PC-9 (cell line): ENCODE results near the gene FBXO36. TPM values are rescaled to one million over a fixed set of nuclear protein-coding genes. Genes with fewer than 3 reads are reported as not detected.
A peak's percentile ranks its signal among the peaks of the same experiment; 100 is the strongest.

ENCODE experiments used
- BruUV-seq: library from RNA; stranded (reverse); fragments of 400-500 nt; replicated peaks from 2 replicates; lab custom pipeline; 2021; lab: Mats Ljungman, UMichigan
- CTCF ChIA-PET: fragments of 300-600 bp; sonication (Branson Sonifier 250); formaldehyde crosslinking; loops from one replicate; lab custom pipeline; 2022; ENCODE audit warnings: antibody characterized with exemption; lab: Charles Lee
- POLR2A ChIA-PET: fragments of 300-600 bp; sonication (Branson Sonifier 250); formaldehyde crosslinking; loops from one replicate; lab custom pipeline; 2022; ENCODE audit warnings: antibody characterized with exemption; ENCODE audit not compliant: unreplicated experiment; lab: Charles Lee
- DNase-seq, 2 experiments: peaks; one replicate each; pipeline versions ENCODE4 v3.0.0 to v3.0.0-alpha.2; 2015 to 2022; ENCODE audit warnings: mixed read lengths in 1 of 2
- H2AFZ ChIP-seq: fragments of 200-600 bp; sonication (generic); 2 replicates; pipeline ENCODE4 v1.8.1; 2017; ENCODE audit warnings: antibody characterized with exemption
- H3F3A ChIP-seq: fragments of 200-600 bp; sonication (generic); 2 replicates; pipeline ENCODE4 v1.8.1; 2017; ENCODE audit warnings: antibody characterized with exemption, mild to moderate bottlenecking, low read depth; ENCODE audit not compliant: insufficient read depth
- H3K27ac ChIP-seq: fragments of 200-600 bp; sonication (generic); 2 replicates; pipeline ENCODE4 v1.6.1; 2016; ENCODE audit warnings: mixed run types
- H3K27me3 ChIP-seq: fragments of 200-600 bp; sonication (generic); 2 replicates; pipeline ENCODE4 v1.6.1; 2016; ENCODE audit warnings: low read depth, mixed run types; ENCODE audit not compliant: insufficient read depth
- H3K36me3 ChIP-seq: fragments of 200-600 bp; sonication (generic); 2 replicates; pipeline ENCODE4 v1.6.1; 2016; ENCODE audit warnings: low read depth, mixed run types
- H3K4me1 ChIP-seq: fragments of 200-600 bp; sonication (generic); replicated peaks from 2 replicates; pipeline ENCODE4 v1.6.1; 2016; ENCODE audit warnings: mixed run types; ENCODE audit not compliant: insufficient read depth
- H3K4me2 ChIP-seq: fragments of 200-600 bp; sonication (generic); 2 replicates; pipeline ENCODE4 v1.6.1; 2017; ENCODE audit warnings: mixed run types
- H3K4me3 ChIP-seq: fragments of 200-600 bp; sonication (generic); 2 replicates; pipeline ENCODE4 v1.6.1; 2016; ENCODE audit warnings: mixed run types
- H3K79me2 ChIP-seq: fragments of 200-600 bp; sonication (generic); 2 replicates; pipeline ENCODE4 v1.6.1; 2017; ENCODE audit warnings: low read depth, mixed run types
- H3K9me2 ChIP-seq: fragments of 200-600 bp; sonication (generic); 2 replicates; pipeline ENCODE4 v1.8.1; 2017; ENCODE audit warnings: mild to moderate bottlenecking; ENCODE audit not compliant: insufficient read depth
- H3K9me3 ChIP-seq: fragments of 200-600 bp; sonication (generic); 2 replicates; pipeline ENCODE4 v1.8.1; 2016; ENCODE audit warnings: low read depth; ENCODE audit not compliant: insufficient read depth
- H4K20me1 ChIP-seq: fragments of 200-600 bp; sonication (generic); 2 replicates; pipeline ENCODE4 v1.8.1; 2017; ENCODE audit not compliant: insufficient read depth
- EZH2 ChIP-seq: fragments of 200-600 bp; sonication (generic); IDR thresholded peaks from 2 replicates; pipeline ENCODE4 v1.8.0; 2017; ENCODE audit warnings: antibody characterized with exemption, low read depth
- intact Hi-C: fragments of 100-400 bp; cut with micrococcal nuclease; formaldehyde crosslinking; loops from one replicate; pipeline ENCODE4 v1.10.0; 2022; ENCODE audit not compliant: unreplicated experiment
- total RNA-seq: library from RNA; stranded (reverse); gene quantifications from 2 replicates; pipeline ENCODE4 v1.2.3, GENCODE V29; 2021
- TF ChIP-seq, protein P1 (sequence below): fragments of 200-600 bp; sonication (generic); conservative IDR thresholded peaks from 2 replicates; pipeline ENCODE4 v1.6.1; 2017; ENCODE audit warnings: mixed run types, antibody characterized with exemption, mild to moderate bottlenecking, moderate library complexity

The FBXO36 gene
- total RNA-seq, 1 experiment from 2014 or later, result 3.9 TPM

DNA sequence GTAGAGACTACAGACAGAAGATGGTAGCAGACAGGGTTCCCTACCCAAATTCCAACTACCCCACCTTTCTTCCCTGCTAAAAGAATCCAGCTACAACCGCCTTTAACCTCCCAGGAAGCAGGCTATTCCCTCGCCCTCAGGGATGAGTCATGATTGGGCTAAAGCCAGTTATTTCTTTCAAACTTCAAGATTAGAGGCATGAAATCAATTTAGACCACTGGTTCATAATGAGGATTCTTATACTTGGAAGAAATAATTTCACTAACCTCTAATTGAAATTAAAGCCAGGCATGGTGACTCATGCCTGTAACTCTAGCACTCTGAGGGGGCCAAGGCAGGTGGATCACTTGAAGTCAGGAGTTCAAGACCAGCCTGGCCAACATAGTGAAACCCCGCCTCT, 20.5 kb upstream of the FBXO36 start:
- peaks cover 80% of the 10 kb centered on the region for H4K20me1 ChIP-seq
- intact Hi-C loops, result no loop called here
- ChIA-PET CTCF (no interaction called here), POLR2A (interaction anchor here (0.6 kb wide), 1 partner anchor 953 kb away, joined by 23 read pairs; no protein-coding TSS in a partner anchor)
- no peak for TF ChIP-seq EZH2
- BruUV-seq, result no TSS peak
- H3K27ac ChIP-seq, result no peak overlapping the region
- no peak overlapping the region for H3K4me2 ChIP-seq
- no peak overlapping the region for H3K4me3 ChIP-seq
- H3K27me3 ChIP-seq, result no peaks in the 10 kb centered on the region
- peaks cover 6% of the 10 kb centered on the region; the same call in 1 of the 2 replicates for H3F3A ChIP-seq
- H3K79me2 ChIP-seq, result peaks cover 98% of the 10 kb centered on the region
- no peaks in the 10 kb centered on the region for H3K9me3 ChIP-seq
- peaks cover 10% of the 10 kb centered on the region; the same call in 1 of the 2 replicates for H3K4me1 ChIP-seq
- no peak overlapping the region for H2AFZ ChIP-seq
- peak in 1 of 2 experiments; percentile 25 for DNase-seq
- H3K9me2 ChIP-seq, result no peaks in the 10 kb centered on the region
- H3K36me3 ChIP-seq, result peaks cover 27% of the 10 kb centered on the region; the same call in 1 of the 2 replicates

DNA sequence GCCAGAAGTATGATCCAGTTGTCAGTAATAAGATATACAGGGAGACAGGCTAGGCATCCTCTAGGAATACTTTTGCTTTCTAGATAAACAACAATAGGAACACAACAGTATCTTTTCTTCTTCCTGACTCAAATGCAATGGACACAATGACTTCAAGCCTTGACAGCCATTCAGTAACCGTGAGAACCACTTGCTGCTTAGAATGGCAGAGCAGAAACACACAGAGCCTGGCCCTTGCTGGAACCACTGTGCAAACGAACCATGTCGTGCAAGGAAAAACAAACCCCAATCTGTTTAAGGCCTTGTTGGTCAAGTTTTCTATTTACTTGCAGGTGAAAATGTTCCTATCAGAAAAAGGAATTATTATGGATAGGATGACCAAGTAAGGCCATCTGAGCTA, 19.3 kb upstream of the FBXO36 start:
- Histone ChIP-seq H3K4me2 (no peak overlapping the region), H3K4me3 (no peak overlapping the region), H3K27me3 (no peaks in the 10 kb centered on the region), H3K9me3 (no peaks in the 10 kb centered on the region), H4K20me1 (peaks cover 79% of the 10 kb centered on the region), H3K36me3 (peaks cover 24% of the 10 kb centered on the region; the same call in 1 of the 2 replicates), H3F3A (peaks cover 6% of the 10 kb centered on the region; the same call in 1 of the 2 replicates), H3K27ac (no peak overlapping the region), H2AFZ (no peak overlapping the region), H3K9me2 (no peaks in the 10 kb centered on the region), H3K4me1 (peaks cover 10% of the 10 kb centered on the region; the same call in 1 of the 2 replicates), H3K79me2 (peaks cover 96% of the 10 kb centered on the region)
- no TSS peak for BruUV-seq
- intact Hi-C loops, result no loop called here
- ChIA-PET POLR2A (no interaction called here), CTCF (no interaction called here)
- no peak for DNase-seq
- no peak for TF ChIP-seq EZH2
- TF ChIP-seq, protein P1, sequence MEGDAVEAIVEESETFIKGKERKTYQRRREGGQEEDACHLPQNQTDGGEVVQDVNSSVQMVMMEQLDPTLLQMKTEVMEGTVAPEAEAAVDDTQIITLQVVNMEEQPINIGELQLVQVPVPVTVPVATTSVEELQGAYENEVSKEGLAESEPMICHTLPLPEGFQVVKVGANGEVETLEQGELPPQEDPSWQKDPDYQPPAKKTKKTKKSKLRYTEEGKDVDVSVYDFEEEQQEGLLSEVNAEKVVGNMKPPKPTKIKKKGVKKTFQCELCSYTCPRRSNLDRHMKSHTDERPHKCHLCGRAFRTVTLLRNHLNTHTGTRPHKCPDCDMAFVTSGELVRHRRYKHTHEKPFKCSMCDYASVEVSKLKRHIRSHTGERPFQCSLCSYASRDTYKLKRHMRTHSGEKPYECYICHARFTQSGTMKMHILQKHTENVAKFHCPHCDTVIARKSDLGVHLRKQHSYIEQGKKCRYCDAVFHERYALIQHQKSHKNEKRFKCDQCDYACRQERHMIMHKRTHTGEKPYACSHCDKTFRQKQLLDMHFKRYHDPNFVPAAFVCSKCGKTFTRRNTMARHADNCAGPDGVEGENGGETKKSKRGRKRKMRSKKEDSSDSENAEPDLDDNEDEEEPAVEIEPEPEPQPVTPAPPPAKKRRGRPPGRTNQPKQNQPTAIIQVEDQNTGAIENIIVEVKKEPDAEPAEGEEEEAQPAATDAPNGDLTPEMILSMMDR, result no peak

DNA sequence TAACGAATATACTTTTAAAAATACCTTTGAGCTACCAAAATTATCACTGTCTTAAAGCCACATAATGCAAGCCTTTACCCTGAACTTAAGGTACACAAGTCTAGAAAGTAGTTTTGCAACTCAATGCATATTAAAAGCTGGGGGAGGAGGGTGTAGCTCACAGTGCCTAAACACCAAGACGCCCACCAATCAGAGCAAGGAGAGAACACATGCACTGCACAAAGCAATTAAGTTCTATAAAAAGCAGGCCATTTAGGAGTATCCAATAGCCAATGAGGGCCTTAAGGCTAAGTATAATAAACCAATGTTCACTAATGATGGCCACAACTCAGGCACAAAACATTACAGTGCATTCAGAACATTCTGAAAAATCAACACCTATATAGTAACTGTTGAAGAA, 16.7 kb upstream of the FBXO36 start:
- Histone ChIP-seq H3K27me3 (no peaks in the 10 kb centered on the region), H3K36me3 (peaks cover 7% of the 10 kb centered on the region; the same call in 1 of the 2 replicates), H3F3A (peaks cover 6% of the 10 kb centered on the region; the same call in 1 of the 2 replicates), H3K79me2 (peaks cover 94% of the 10 kb centered on the region), H3K27ac (no peak overlapping the region), H3K9me2 (no peaks in the 10 kb centered on the region), H4K20me1 (peaks cover 80% of the 10 kb centered on the region), H2AFZ (no peak overlapping the region), H3K4me2 (no peak overlapping the region), H3K9me3 (no peaks in the 10 kb centered on the region), H3K4me3 (no peak overlapping the region), H3K4me1 (peaks cover 10% of the 10 kb centered on the region; the same call in 1 of the 2 replicates)
- intact Hi-C loops, result no loop called here
- no peak for TF ChIP-seq EZH2
- TF ChIP-seq, protein P1, result no peak
- no TSS peak for BruUV-seq
- POLR2A ChIA-PET, result no interaction called here
- DNase-seq, result no peak
- CTCF ChIA-PET, result no interaction called here
